Vagina (tissue), 2 donors: ENCODE data around the gene DAP3. TPM values are rescaled to one million over a fixed set of nuclear protein-coding genes. Genes with fewer than 3 reads are reported as not detected.

Source experiments
- DNase-seq, 2 donors: peaks; one replicate each; pipeline ENCODE4 v3.0.0-alpha.2; 2017; ENCODE audit errors: extremely low spot score in 2 of 2
- H3K27ac ChIP-seq: fragments of 200-600 bp; sonication (generic); one replicate; pipeline ENCODE4 v1.5.1; 2019
- H3K27me3 ChIP-seq: fragments of 200-600 bp; sonication (generic); one replicate; pipeline ENCODE4 v1.5.1; 2019
- H3K36me3 ChIP-seq, 2 donors: fragments of 200-600 bp; sonication (generic); one replicate each; pipeline ENCODE4 v1.5.1; 2017 to 2019
- H3K4me1 ChIP-seq: fragments of 200-600 bp; sonication (generic); one replicate; pipeline ENCODE4 v1.5.1; 2019
- H3K4me3 ChIP-seq, 2 donors: fragments of 200-600 bp; sonication (generic); 1 replicate in 1 of 2; 2 replicates in 1 of 2; pipeline ENCODE4 v1.5.1; 2016 to 2019
- H3K9me3 ChIP-seq: fragments of 200-600 bp; sonication (generic); one replicate; pipeline ENCODE4 v1.5.1; 2019
- CTCF ChIP-seq, 3 experiments: fragments of 450-650 bp in 2 of 3; fragments of 200-600 bp in 1 of 3; sonication (generic) in 1 of 3; IDR thresholded peaks; one replicate each; pipeline ENCODE4 v1.5.1; 2017 to 2019; ENCODE audit warnings: antibody characterized with exemption in 3 of 3, mild to moderate bottlenecking in 2 of 3, moderate library complexity in 2 of 3
- POLR2A ChIP-seq, 2 donors: fragments of 450-650 bp; IDR thresholded peaks; one replicate each; pipeline ENCODE4 v1.6.1; 2017; ENCODE audit warnings: antibody characterized with exemption in 2 of 2, mild to moderate bottlenecking in 2 of 2, moderate library complexity in 2 of 2
- POLR2AphosphoS5 ChIP-seq, 2 donors: sonication (generic); formaldehyde crosslinking; IDR thresholded peaks; one replicate each; pipeline ENCODE4 v1.9.0; 2017; ENCODE audit warnings: antibody characterized with exemption in 2 of 2, mild to moderate bottlenecking in 2 of 2, low read depth in 1 of 2; ENCODE audit not compliant: insufficient read depth in 1 of 2
- intact Hi-C: fragments of 100-400 bp; cut with DNase I; formaldehyde crosslinking; loops from one replicate; pipeline ENCODE4 v1.15.1; 2023
- total RNA-seq: library from RNA; depleted of rRNA; stranded (reverse); fragments of >200 nt; gene quantifications from one replicate; pipeline ENCODE4 v1.2.3, GENCODE V29; 2016

The DAP3 gene
- total RNA-seq, 1 donor from 2014 or later, result 129 TPM

DNA sequence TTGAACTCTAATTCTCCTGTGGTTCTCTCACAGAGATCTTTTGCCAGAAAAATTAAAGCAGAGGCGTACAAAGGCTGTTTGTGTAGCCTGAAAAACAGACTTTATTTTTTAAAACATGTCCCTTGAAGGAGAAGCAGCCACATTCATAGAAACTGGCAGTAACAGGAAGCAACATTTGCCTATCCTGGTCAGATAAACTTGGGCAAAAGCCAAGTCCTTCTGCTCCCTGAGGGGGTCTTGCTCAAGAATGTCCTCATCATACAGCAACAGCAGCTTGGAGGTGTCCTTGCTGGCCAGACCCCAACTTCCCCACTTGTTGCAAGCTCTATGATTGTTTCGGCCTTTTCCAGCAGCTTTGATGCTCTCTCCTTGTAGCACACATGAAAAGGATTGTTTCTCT, 42.6 kb upstream of the DAP3 start:
- Histone ChIP-seq H3K4me1 (peaks cover 45% of the 10 kb centered on the region), H3K9me3 (peaks cover 8% of the 10 kb centered on the region), H3K27ac (no peak overlapping the region), H3K27me3 (no peaks in the 10 kb centered on the region), H3K36me3 (no peaks in the 10 kb centered on the region), H3K4me3 (no peak overlapping the region)
- intact Hi-C loops, result no loop called here
- no peak for DNase-seq
- TF ChIP-seq POLR2A (IDR thresholded peaks at IDR 0.05) (no peak), POLR2AphosphoS5 (IDR thresholded peaks at IDR 0.05; ENCODE audit: insufficient read depth in 1 of 2, low read depth in 1 of 2) (no peak), CTCF (IDR thresholded peaks at IDR 0.05) (no peak)

- Histone ChIP-seq H3K9me3 (no peaks in the 10 kb centered on the region), H3K27me3 (no peaks in the 10 kb centered on the region), H3K4me3 (no peak overlapping the region), H3K27ac (no peak overlapping the region), H3K4me1 (peaks cover 45% of the 10 kb centered on the region), H3K36me3 (no peaks in the 10 kb centered on the region)
- no peak for DNase-seq
- intact Hi-C loops, result no loop called here
- TF ChIP-seq CTCF (IDR thresholded peaks at IDR 0.05) (peak in 1 of 3 experiments; percentile 32), POLR2A (IDR thresholded peaks at IDR 0.05) (no peak), POLR2AphosphoS5 (IDR thresholded peaks at IDR 0.05; ENCODE audit: insufficient read depth in 1 of 2, low read depth in 1 of 2) (peak in 1 of 2 donors; percentile 85)
These were observed 40.4 kb upstream of the DAP3 start for GRCh38 chr1:155648207-155649147.

- intact Hi-C loops, result no loop called here
- H3K36me3 ChIP-seq, result no peaks in the 10 kb centered on the region
- TF ChIP-seq POLR2A (IDR thresholded peaks at IDR 0.05) (no peak), POLR2AphosphoS5 (IDR thresholded peaks at IDR 0.05; ENCODE audit: insufficient read depth in 1 of 2, low read depth in 1 of 2) (no peak), CTCF (IDR thresholded peaks at IDR 0.05) (no peak)
- DNase-seq, result no peak
- no peak overlapping the region for H3K27ac ChIP-seq
- no peaks in the 10 kb centered on the region for H3K27me3 ChIP-seq
- H3K9me3 ChIP-seq, result no peaks in the 10 kb centered on the region
- peaks cover 44% of the 10 kb centered on the region for H3K4me1 ChIP-seq
- no peak overlapping the region for H3K4me3 ChIP-seq
These were observed 39.2 kb upstream of the DAP3 start for GRCh38 chr1:155649676-155650075.

DNA sequence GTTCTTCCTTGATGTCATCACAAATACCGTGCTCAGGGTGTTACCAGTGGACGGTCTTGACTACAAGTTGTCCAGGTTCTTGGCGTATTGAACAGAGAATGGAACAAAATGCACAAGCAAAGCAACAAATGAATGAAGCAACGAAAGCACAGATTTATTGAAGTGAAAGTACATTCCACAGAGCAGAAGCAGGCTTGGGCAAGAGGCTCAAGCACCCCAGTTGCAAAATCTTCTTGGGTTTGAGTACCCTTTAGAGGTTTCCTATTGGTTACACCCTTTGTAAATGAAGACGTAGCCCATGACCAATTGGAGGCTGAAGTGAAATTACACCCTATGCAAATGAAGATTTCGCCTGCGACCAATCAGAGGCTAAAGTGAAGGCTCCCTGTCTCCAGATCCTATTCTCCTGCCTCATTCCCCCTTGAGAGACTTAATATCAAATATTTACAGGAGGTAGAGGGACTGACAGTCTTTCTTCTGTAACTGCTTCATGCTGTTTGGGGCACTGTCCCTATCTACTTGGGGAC, 38.6 kb upstream of the DAP3 start:
- TF ChIP-seq POLR2A (IDR thresholded peaks at IDR 0.05), result no peak
- no peak for TF ChIP-seq POLR2AphosphoS5 (IDR thresholded peaks at IDR 0.05; ENCODE audit: insufficient read depth in 1 of 2, low read depth in 1 of 2)
- TF ChIP-seq CTCF (IDR thresholded peaks at IDR 0.05), result no peak
- intact Hi-C loops, result no loop called here
- H3K36me3 ChIP-seq, result no peaks in the 10 kb centered on the region
- DNase-seq, result no peak
- H3K4me1 ChIP-seq, result peaks cover 38% of the 10 kb centered on the region
- no peaks in the 10 kb centered on the region for H3K27me3 ChIP-seq
- no peaks in the 10 kb centered on the region for H3K9me3 ChIP-seq
- no peak overlapping the region for H3K27ac ChIP-seq
- H3K4me3 ChIP-seq, result no peak overlapping the region
